Measurements from ENCODE around the gene VAMP1. TPM values are rescaled to one million over a fixed set of nuclear protein-coding genes. Genes with fewer than 3 reads are reported as not detected.

VAMP1 gene
- polyA plus RNA-seq, 3 donors, result 0.84 to 24.6 (median 0.85) TPM

DNA sequence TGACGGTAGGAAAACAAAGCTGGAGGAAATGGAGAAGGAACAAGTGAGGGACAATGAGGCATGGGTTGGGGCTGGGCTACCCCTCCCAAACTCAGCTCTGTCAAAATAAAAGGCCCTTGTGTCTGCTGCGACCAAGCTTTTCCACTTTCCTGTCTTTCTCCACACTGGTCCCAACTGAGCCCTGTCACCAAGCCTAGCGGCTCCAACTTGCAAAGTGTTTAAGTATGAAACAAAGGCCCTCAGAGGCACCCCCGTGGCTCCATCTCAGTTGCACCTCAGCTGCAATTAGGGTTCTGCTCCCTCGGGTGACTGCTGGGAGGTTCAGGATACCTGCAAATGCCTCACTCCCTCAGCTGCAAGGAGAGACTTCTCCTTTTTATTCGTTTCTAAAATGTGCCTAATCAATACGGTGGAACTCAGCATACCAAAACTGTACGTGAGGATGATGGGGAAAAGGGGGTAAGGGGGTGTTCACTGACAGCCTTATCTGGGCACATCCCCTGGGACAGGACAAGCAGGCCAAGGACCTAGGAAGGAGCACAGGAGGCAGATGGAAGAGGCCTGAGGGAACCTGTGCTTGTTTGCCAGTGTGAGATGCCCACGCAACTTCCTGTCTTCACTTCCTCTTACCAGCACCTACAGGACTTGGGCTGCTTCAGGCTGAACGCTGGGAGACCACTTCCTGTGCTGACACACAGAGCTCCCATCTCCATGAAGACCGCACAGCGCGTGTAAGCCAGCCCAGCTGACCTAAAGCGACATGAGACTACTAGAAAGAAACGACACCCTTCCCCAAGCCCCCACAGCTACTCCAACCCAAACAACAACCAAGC lies 8.9 kb downstream of the VAMP1 start:
- Histone ChIP-seq H3K27me3 (ENCODE audit: control insufficient read depth in 2 of 2, insufficient read depth in 2 of 2, low read length in 2 of 2) (no peaks in the 10 kb centered on the region), H4K20me1 (ENCODE audit: insufficient read depth, low read length) (peaks cover 16% of the 10 kb centered on the region), H3K36me3 (replicated peaks in 1 of 2; ENCODE audit: control insufficient read depth in 1 of 2, insufficient read depth in 2 of 2, low read length in 2 of 2) (peaks cover 50 to 69% of the 10 kb centered on the region in 2 donors), H3K4me1 (ENCODE audit: control insufficient read depth in 1 of 2, insufficient read depth in 2 of 2, low read length in 2 of 2) (peaks cover 51 to 59% of the 10 kb centered on the region in 2 donors), H3K4me3 (replicated peaks in 1 of 3; ENCODE audit: low read depth in 2 of 3, low read length in 3 of 3) (peak overlapping the region in 1 of 3 experiments; percentile 55), H3K9me3 (replicated peaks in 1 of 2; ENCODE audit: control insufficient read depth in 1 of 2, insufficient read depth in 1 of 2, low read length in 2 of 2) (no peaks in the 10 kb centered on the region), H3K9ac (ENCODE audit: insufficient read depth, low read length, poor library complexity, severe bottlenecking) (peak overlapping the region; percentile 15), H2AFZ (ENCODE audit: insufficient read depth, low read depth, low read length, poor library complexity, severe bottlenecking) (no peak overlapping the region), H3K79me2 (ENCODE audit: insufficient read depth, low read length) (peaks cover 14% of the 10 kb centered on the region), H3K27ac (ENCODE audit: low read depth in 1 of 2, low read length in 2 of 2) (peak overlapping the region; percentile 71 to 85), H3K4me2 (replicated peaks; ENCODE audit: extremely low read depth, low read length, poor library complexity, severe bottlenecking) (peak overlapping the region; percentile 54)
- intact Hi-C loops (cut with micrococcal nuclease), result loop anchor here (1.0 to 5.0 kb wide), 5 partner anchors 9 to 139 kb away; partner anchors contain the start of genes IFFO1 (in 1 of the 2) and VAMP1 (in 1 of the 2)
- peak; percentile 90 to 97 (median 95) for DNase-seq
- Mint-ChIP-seq H3K4me1 (peaks cover 66% of the 10 kb centered on the region), H3K27me3 (ENCODE audit: low read depth in 3 of 3) (peaks cover 0 to 2% (median 1%) of the 10 kb centered on the region in 3 donors), H3K27ac (peak overlapping the region; percentile 84 to 97 (median 94)), H3K36me3 (peaks cover 70 to 80% of the 10 kb centered on the region in 2 donors), H3K4me3 (peak overlapping the region; percentile 51 to 82), H3K9me3 (no peaks in the 10 kb centered on the region)
- TF ChIP-seq, protein P1, sequence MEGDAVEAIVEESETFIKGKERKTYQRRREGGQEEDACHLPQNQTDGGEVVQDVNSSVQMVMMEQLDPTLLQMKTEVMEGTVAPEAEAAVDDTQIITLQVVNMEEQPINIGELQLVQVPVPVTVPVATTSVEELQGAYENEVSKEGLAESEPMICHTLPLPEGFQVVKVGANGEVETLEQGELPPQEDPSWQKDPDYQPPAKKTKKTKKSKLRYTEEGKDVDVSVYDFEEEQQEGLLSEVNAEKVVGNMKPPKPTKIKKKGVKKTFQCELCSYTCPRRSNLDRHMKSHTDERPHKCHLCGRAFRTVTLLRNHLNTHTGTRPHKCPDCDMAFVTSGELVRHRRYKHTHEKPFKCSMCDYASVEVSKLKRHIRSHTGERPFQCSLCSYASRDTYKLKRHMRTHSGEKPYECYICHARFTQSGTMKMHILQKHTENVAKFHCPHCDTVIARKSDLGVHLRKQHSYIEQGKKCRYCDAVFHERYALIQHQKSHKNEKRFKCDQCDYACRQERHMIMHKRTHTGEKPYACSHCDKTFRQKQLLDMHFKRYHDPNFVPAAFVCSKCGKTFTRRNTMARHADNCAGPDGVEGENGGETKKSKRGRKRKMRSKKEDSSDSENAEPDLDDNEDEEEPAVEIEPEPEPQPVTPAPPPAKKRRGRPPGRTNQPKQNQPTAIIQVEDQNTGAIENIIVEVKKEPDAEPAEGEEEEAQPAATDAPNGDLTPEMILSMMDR (IDR thresholded peaks at IDR 0.05), result no peak
- WGBS (ENCODE audit: insufficient coverage), result 0% methylated on average over 2 of the region's 15 CpGs

DNA sequence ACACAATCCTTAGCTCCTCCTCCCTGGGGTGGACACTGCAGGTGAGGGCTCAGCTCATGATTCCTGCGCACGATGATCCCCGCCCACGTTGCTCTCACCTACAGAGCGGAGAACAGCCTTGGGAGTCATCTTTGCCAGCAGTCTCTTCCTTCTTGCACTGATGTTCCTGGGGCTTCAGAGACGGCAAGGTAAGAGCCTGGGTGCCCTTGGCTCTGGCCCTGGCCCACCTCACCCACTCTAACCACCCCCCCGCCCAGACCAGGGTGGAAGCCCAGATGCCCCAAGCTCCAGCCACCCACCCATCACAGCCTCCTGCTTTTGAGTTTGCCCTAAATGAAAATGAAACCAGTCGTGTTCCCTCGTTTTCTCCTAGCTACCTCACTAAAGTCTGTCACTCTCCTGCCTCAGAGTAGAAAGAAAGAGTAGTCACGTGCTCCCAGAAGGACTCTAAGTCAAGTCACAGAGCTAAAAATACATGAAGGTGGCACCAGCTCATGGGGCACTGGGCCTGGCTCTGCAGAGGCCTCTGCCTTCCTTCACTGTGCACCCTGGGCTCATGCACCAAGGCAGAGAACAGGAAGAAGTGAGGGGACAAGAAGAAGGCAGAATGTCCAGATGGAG lies 9.6 kb downstream of the VAMP1 start:
- Histone ChIP-seq H3K79me2 (ENCODE audit: insufficient read depth, low read length) (peaks cover 14% of the 10 kb centered on the region), H3K27me3 (ENCODE audit: control insufficient read depth in 2 of 2, insufficient read depth in 2 of 2, low read length in 2 of 2) (no peaks in the 10 kb centered on the region), H3K36me3 (replicated peaks in 1 of 2; ENCODE audit: control insufficient read depth in 1 of 2, insufficient read depth in 2 of 2, low read length in 2 of 2) (peaks cover 47 to 69% of the 10 kb centered on the region in 2 donors), H2AFZ (ENCODE audit: insufficient read depth, low read depth, low read length, poor library complexity, severe bottlenecking) (no peak overlapping the region), H3K9ac (ENCODE audit: insufficient read depth, low read length, poor library complexity, severe bottlenecking) (peak overlapping the region; percentile 15), H3K27ac (ENCODE audit: low read depth in 1 of 2, low read length in 2 of 2) (peak overlapping the region; percentile 71 to 85), H3K9me3 (replicated peaks in 1 of 2; ENCODE audit: control insufficient read depth in 1 of 2, insufficient read depth in 1 of 2, low read length in 2 of 2) (no peaks in the 10 kb centered on the region), H3K4me3 (replicated peaks in 1 of 3; ENCODE audit: low read depth in 2 of 3, low read length in 3 of 3) (peak overlapping the region in 1 of 3 experiments; percentile 55), H3K4me1 (ENCODE audit: control insufficient read depth in 1 of 2, insufficient read depth in 2 of 2, low read length in 2 of 2) (peaks cover 51 to 58% of the 10 kb centered on the region in 2 donors), H3K4me2 (replicated peaks; ENCODE audit: extremely low read depth, low read length, poor library complexity, severe bottlenecking) (peak overlapping the region; percentile 54), H4K20me1 (ENCODE audit: insufficient read depth, low read length) (peaks cover 12% of the 10 kb centered on the region)
- peaks cover 66% of the 10 kb centered on the region for H3K4me1 Mint-ChIP-seq
- peaks cover 0 to 2% (median 1%) of the 10 kb centered on the region in 3 donors for H3K27me3 Mint-ChIP-seq (ENCODE audit: low read depth in 3 of 3)
- peak overlapping the region; percentile 62 to 82 for H3K4me3 Mint-ChIP-seq
- peak overlapping the region; percentile 84 to 97 (median 94) for H3K27ac Mint-ChIP-seq
- TF ChIP-seq, protein P1 (IDR thresholded peaks at IDR 0.05), result no peak
- WGBS (ENCODE audit: insufficient coverage), result 59% methylated on average over 9 of the region's 10 CpGs
- peaks cover 68 to 80% of the 10 kb centered on the region in 2 donors for H3K36me3 Mint-ChIP-seq
- intact Hi-C loops (cut with micrococcal nuclease), result loop anchor here (5.0 kb wide), 4 partner anchors 34 to 139 kb away; partner anchors contain the start of gene IFFO1 (in 1 of the 2)
- DNase-seq, result no peak
- H3K9me3 Mint-ChIP-seq, result no peaks in the 10 kb centered on the region

Measured in CD14-positive monocyte (primary cell).